Activated CD4-positive, alpha-beta T cell treated with anti-CD3 and anti-CD28 coated beads for 1 hour (primary cell): ENCODE data around the gene PCSK5.

Experiments used
- DNase-seq: peaks from one replicate; pipeline ENCODE4 v3.0.0-alpha.2; 2020

PCSK5 gene

DNA sequence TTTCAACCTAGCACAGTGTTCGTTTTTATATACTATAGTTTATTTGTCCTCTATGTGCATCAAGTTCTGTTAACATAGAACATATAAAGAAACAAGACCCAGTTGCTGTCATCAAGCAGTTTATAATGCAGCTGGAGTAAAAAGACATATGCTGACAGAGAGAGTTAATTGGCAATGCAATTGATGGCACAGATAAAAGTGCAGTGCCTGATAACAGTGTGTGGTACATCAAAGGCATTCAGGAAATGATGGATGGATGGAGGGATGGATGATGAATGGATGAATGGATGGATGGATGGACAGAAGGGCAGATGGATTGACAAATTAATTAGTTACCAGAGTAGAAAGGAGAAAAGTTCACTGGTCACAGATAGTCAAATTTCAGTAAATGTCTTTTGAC is 264.9 kb downstream of the PCSK5 start:
- no peak for DNase-seq

DNA sequence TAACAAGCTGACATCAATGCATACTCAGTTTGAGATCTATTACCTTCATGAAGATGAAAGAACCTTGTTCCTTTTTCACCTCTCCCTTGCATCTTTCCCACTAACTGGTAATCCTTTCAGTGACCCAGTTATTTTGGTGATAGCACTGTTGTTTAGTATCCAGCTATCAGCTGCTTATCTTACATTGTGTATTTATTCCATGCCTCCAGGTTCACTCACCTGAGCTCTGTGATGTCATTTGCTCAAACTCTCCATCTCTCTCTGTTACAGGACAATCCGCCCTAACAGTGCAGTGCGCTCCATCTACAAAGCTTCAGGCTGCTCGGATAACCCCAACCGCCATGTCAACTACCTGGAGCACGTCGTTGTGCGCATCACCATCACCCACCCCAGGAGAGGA is 268.2 kb downstream of the PCSK5 start:
- no peak for DNase-seq

DNA sequence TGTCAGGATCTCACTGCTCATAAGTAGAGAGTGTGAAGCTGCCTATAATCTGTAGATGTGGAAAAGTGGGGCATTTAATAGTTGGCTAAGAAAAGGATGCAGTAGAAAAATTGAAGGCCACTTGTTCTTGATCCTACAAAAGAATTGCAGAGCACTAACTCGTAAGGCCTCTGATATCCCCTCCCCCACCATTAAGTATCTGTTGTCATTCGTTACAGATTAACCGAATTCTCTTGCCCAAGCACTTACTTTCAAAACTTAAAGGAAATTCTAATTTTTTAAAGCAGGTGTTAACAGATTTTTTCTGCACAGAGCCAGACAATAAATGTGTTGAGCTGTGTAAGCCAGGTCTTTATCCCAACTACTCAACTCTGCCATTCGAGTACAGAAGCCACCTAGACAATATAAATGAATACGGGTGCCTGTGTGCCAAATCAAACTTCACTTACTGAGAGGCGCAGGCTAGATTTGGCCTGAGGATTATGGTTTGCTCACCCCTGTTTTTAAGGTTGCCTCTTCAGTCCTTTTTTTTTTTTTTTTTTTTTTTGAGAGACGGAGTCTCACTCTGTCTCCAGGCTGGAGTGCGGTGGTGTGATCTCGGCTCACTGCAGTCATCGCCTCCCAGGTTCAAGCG is 268.9 kb downstream of the PCSK5 start:
- no peak for DNase-seq

DNA sequence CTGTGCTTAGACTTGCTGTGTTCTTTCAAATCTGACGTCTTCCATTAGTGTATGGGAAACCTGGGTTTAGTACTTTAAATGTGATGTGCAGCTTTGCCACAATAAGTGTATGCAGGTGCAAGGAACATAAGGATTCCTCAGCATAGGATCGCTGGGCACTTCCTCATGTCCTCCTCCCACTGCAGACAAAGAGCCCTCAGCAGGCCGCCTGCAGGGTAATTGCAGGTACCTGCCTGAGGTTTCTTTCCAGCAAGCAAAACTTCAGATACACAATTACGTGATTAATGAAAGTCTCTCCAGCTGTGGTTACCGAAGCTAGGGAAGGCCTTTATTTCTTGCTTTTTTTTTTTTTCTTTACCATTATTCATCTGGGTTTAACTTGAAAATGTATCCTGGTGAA is 270.6 kb downstream of the PCSK5 start:
- DNase-seq: no peak

DNA sequence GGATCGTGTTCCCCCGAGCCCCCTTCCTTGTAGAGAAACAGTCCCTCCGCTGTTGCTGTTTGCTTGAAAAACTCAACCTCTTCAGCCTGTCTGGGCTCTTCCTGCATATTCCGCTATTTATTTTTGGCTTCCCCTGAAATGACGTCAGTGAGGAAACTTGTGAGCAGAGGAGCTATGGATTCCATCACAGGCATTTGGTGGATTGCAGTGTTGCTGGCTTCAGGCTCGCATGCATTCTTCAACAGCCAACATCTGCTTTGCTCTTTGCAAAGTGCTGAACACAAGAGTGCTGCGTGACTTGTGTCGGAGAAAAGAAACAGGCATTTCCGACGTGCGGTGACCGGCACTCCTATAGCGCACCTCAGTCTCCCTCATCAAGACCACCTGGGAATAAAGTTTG is 271.1 kb downstream of the PCSK5 start:
- DNase-seq: no peak

DNA sequence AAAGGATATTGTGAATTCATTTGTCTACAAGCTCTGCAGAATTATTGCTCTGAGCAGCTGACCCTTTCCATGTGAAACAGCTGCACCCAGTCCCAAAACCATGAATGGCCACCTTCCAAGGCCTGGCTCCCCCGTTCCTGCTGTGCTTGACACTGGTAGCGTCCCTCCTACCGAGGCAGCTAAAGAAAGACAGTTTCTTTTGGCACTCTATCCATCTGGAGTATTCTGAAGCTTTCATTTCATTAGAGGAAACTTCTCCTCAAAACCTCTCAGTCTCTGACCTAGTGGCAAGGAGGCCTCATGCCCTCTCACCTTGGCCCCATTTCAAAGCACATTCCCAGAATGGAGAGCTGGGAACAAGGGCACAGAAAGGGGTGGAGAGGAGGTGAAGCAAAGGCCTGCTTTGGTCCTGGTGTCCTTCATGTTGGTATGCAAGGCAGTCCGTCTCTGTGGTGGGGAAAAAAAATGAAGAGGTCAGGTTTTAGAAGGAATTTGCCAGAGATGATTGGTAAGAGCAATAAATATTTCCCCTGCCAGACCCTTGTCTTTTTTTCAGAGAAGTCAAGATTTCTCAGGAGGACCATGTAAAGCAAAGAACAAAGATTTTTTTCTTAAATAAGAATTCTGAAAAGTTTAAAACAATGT is 271.7 kb downstream of the PCSK5 start:
- no peak for DNase-seq

DNA sequence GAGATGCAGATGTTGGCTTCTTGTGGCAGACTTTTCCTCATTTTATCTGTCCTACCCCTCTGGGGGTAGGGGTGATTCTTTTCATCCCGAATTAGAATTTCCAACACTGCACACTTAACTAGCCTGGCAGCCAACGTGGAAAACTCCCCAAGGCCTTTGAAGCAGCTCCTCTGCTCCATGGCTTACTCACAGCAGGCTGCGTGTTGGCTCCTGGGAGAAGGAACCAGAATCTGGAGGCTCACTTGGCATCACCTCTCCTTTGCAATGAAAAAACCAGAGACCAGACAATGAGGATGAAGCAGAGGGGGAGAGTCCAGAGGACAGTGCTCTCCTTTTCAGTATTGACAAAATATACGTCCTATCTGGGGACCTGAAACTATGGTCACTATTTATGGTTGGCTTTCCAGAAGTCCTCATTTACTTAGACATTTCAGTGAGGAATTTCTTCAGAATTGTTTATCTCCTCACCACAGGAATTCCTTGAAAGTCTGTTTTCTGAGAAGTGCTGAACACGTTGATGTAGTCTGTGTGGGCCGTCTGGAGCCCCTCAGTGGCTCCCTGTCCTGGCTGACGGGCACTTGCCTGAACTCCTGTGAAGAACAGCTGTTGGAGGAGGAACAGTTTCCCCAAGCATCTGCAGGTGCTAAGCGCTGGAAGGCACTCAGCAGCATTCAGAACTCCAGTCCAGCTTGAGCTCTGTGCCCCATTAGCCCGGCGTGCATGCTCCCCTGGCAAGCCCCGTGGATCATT is 272.5 kb downstream of the PCSK5 start:
- DNase-seq: no peak

DNA sequence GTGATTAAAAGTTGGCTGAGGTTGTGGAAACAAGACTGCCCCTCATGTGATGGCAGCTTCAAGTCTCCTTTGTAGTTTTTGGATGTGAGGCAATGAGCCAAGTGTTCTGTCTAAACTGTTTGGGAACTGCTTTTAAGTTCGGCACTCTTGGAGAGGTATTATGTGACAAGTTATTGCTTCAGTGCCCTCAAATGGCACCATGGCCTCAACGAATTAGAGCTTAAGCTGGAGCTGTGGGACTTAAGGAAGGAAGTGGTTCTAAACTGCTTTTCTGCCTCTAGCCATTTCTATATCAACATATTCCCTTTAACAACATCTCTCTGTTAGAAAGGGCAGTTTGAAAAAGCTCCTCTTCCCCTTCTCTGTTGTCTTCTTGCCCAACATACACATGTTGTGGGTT is 276.1 kb downstream of the PCSK5 start:
- DNase-seq: no peak

DNA sequence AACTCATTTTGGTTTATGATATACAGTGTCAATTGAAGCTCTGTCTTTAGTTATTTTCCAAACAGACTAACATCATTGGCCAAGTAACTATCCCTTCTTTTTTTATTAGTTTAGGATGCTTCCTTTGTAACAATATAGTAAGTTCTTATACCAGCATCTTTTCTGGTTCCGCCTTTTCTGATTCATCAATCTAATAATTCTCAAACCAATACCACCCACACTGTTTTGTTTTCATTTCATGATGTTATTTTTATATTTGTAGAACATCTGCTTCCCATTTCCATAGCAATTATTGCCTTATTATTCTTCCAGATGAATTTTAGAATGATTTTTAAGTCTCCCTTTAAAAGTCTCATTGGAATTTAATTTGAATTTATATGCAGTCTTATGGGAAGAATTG is 285.7 kb downstream of the PCSK5 start:
- DNase-seq: no peak

DNA sequence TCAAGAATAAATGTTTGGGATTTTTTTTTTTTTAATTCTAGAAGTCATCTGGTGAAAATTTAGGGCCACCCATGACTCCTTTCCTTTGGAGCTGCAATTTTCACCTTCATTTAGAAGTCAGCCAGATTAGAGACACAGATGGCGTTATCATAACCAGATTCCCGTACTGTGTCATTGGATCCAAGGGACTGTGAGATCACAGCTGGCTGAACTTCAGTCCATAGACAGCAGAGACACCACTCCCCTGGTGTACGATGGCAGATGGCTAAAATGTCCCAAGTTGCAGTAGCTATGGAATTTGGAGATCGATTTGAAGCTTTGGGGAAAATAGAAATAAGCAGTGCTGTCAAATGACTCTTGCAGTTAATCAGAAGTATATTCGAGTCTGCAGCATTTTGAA is 287.5 kb downstream of the PCSK5 start:
- no peak for DNase-seq

DNA sequence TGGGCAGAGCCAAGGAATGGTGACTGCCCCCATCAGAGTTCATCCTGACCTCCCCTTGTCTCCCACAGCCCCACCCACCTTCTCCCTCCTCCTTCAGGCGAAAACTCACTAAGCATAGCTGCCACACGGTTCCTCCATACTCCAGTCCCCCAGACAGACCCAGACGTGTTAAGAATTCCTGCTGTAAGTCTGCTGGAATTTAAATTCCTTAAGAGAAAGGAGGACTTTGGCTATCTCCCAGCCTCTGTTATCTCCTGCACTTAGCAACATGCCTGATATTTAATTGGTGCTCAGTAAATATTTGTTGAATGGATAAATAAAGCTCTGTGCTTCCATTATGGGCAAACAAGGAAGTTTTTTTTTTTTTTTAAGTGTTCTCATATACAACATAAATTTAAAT is 290.1 kb downstream of the PCSK5 start:
- DNase-seq: no peak

DNA sequence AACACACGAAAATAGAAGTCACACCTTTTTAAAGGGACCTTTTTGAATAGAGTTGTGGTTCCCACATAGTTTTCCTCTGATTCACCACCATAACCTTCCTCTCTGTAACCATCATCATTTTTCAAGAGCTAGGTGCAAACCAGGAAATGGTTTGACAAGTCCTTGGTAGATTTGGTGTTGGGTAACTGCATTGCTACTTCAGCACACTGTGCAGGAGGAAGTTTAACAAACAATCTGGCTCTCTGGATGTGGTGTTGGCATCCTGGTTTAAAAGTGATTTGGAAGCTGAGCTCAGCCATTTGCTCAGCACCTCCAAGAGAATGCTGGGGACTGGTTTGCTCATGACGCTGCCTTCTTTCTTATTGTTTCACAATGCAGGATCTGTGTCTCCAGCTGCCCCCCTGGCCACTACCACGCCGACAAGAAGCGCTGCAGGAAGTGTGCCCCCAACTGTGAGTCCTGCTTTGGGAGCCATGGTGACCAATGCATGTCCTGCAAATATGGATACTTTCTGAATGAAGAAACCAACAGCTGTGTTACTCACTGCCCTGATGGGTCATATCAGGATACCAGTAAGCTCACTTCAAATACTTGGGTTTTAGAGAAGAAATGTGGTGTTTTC is 290.7 kb downstream of the PCSK5 start:
- DNase-seq: no peak

DNA sequence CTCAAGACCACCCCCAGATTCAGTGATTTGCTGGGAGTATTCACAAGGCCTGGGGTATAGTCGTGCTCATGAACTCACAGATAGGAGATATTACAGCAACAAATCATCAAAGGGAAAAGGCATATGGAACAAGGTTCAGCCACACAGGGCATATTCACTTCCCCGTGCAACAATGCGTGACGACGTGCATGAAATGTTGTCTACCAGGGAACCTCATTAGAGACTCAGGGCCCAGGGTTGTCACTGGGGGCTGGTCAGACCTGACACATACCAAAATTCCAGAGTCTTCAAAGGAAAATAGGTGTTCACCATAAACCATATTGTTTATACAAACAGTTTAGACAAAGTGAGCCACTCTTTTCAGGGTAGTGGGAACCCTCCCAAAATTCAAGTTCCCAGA is 291.3 kb downstream of the PCSK5 start:
- no peak for DNase-seq

DNA sequence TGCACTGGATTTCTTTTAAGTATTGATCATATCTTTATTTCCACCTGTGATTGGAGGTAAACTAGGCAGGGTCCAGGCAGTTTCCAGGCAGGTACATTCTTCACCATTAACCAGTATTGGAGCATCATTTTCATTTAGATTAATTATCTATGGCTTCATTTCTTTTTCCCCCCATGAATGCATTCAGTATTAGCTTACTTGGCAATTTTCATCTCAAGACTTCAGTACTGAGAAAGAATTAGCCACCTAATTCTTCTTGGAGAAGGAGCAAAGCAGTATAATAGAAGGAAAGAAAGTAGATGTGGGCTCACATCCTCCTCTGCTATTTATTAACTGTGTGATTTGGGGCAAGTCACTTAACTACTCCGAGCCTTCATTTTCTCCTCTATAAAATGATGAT is 295.0 kb downstream of the PCSK5 start:
- DNase-seq: no peak

DNA sequence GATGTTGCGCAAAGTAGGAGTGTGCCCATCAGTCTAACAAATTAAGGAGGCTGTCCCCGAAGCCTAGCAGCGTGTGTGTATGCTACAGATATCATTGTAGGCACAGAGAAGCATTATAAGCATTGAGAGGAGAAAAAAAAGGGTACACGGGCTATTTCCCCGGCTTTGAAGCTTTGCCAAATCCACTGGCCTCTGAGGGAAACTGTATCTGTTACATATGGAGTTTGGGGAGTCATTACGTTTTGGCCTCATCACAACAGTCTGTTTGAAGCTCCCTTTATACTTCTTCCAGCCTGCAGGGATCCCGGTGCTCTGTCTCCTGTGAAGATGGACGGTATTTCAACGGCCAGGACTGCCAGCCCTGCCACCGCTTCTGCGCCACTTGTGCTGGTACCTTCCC is 297.8 kb downstream of the PCSK5 start:
- DNase-seq: no peak

DNA sequence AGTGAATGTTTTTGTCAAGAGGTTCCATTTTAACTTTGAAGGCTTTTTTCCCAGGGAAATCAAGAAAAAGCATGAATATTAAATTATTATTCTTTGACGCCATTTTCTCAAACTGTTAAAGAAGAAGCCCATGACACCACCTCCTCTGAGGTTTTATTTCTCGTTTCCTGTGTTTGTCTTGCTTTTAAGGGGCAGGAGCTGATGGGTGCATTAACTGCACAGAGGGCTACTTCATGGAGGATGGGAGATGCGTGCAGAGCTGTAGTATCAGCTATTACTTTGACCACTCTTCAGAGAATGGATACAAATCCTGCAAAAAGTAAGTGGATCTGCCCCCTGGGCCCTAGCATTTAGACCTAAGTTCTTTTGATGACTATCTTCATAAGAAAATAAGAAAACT is 298.4 kb downstream of the PCSK5 start:
- DNase-seq: no peak

DNA sequence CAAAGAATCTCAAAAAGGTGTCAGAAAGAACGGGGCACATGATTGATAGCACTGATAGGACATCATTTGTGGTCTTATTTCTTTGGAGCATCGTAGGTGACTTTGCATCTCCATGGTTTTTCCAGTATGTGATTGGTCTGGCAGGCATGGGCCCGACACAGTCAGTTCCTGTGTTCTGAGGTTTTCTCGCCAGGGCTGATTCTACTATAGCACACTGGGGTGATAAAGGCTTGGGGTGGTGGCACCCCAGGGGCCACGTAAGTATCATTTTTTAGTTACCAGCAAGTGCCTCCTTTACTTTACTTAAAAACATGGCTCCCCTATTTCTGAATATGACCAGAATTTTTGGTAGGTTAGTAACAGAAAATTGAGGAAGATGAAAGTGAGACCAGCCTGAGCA is 301.0 kb downstream of the PCSK5 start:
- DNase-seq: no peak

DNA sequence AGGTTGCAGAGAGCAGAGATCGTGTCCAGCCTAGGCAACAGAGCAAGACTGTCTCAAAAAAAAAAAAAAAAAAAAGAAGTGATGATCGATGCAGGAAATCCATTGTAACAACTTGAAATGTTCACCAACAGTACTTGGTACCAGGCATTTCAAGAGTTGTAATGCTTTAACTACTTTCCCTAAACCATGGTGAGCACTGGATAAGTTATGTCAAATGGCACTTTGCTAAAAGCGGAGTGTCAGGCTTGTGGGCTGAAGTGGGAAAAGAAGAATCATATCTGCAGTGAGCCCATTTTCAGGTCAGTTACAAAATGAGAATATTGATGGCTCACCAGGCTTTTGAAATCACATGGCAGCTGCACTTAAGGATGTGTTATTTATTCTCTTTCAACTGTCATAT is 301.5 kb downstream of the PCSK5 start:
- DNase-seq: no peak

DNA sequence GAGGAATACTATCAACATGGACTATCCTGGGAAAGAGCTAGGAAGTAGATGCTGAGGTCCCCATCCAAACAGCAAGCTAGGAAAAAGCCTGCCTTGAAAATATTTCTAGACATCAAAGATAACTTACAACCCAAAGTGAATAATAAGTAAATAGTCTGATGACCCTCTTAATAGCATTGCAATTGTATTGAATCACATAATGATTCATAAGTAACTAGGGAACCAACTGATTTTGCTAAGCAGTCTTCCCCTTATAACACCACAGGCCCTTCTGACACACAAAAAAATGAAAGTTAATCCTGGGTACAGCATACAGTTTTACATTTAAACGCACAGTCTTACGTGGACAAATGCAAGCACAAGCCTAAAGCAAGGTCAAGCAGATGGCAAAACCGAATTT is 304.4 kb downstream of the PCSK5 start:
- DNase-seq: no peak

DNA sequence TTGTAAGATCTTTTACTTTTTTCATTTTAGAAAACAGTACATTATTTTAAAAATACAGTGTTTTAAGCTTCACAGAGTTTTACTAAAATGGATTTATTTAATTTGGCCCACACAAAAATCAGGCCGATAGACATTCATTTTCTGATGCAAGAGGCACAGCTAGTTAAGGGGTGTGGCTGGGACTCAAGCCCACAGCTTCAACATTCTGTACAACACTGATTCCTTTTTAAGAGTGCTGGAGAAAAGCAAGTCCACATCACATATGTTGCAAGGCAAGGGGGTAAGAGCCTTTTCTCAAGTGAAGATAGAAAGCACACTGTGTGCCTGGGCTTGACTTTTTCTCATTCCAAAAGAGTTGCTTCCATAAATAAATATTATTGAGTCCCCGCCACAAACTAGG is 307.9 kb downstream of the PCSK5 start:
- DNase-seq: no peak

DNA sequence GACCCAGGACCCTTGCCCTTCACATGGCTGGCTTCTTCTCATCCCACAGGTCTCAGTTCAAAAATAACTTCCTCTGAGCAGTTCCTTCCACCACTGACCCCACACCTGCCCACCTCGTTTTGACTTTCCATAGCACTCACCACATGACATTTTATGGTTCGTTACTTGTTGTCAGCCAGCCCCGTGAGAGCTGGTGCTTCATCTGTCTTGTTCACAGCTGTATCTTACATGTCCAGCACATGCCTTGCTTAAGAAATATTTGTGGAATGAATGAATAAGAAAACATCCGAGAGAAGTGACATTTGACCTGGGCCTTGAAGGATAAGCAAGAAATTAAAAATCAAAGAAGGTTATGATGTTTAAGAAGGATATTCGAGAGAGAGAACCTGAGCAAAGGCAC is 309.8 kb downstream of the PCSK5 start:
- no peak for DNase-seq

DNA sequence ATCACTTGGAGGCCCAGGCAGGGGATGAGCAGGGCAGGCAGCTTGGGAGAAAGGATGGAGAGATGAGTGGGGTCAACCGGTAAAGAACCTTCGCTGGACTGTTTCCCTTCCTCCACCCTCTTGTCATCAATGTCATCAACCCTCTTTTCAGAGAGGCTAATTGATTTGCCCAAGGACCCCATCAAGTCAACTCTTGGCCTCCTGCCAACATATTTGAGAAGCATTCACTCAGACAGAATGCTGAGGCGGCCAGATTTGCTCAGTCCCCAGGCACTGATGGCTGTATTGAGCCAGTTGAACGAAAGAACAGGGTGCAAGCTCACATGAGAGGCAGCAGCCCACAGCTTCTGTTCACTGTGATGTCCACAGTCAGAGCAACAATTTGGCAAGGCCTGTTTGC is 310.3 kb downstream of the PCSK5 start:
- no peak for DNase-seq

DNA sequence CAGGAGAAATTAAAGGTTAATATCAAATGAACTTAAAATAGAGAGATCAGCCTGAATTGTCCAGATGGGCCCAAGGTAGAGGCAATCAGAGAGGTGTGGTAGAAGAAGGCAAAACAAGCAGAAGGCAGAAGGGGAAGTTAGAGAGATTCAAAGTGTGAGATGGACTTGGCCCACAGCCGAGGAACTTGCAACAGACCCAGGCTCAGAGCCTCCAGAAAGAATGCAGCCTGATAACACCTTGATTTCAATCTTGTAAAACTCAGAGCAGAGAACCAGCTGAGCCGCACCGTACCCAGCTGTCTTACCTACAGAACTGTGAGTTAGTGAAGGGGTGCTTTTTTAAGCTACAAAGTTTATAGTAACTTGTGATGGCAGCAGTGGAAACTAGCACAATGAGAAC is 312.9 kb downstream of the PCSK5 start:
- DNase-seq: no peak

DNA sequence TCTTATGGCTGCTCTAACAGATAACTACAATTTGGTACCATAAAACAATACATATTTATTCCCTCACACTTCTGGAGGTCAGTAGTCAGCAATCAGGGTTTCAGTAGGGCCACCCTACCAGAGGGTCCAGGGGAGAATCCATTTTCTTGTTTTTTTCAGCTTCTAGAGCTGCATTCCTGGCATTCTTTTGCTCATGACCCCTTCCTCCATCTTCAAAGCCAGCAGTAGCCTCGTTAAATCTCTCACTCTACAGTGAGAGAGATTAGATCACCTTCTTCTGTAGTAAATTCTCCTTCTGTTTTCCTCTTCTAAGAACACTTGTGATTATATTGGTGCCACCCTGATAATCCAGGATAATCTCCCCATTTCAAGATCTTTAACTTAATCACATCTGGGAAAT is 316.3 kb downstream of the PCSK5 start:
- no peak for DNase-seq
